ENCODE measurements around the gene ZNHIT6. TPM values are rescaled to one million over a fixed set of nuclear protein-coding genes. Genes with fewer than 3 reads are reported as not detected.
A peak's percentile ranks its signal among the peaks of the same experiment; 100 is the strongest.

Gene ZNHIT6
- total RNA-seq (2014; rRNA removed; shearing (Covaris generic)) = 14.5 and 18.5 TPM in 2 replicates
- 20.4 and 24.5 TPM in 2 replicates for total RNA-seq (2022)
- Bru-seq, nascent RNA = percentile 87 among the genes with signal in this experiment
- BruChase-seq, experiment 1, labeled RNA remaining after a 6-hour chase = percentile 81 among the genes with signal in this experiment
- BruChase-seq, experiment 2, labeled RNA remaining after a 2-hour chase = percentile 84 among the genes with signal in this experiment
- long read RNA-seq, transcript ZNHIT6-201 (10 exons, 2,797 nt) = major isoform, 16 of 27 reads
- long read RNA-seq, partial matches to known transcripts = 2 of 27 reads
- long read RNA-seq, other reads (novel, unspliced or antisense) = 9 of 27 reads

GRCh38 chr1:85707990-85708828 is at the start of gene ZNHIT6:
Gene ZNHIT6 (minus strand): TSS chr1:85708433. CDS start chr1:85708284, 149 bp downstream.
- BruUV-seq (replicated peaks) = TSS peak; percentile 91
- H3K27ac ChIP-seq (ENCODE audit: low read depth, low read length, poor library complexity, severe bottlenecking) = peak within 1 kb of the TSS; percentile 61
- DNase-seq (ENCODE audit: low spot score) = peak; percentile 96
- TF ChIP-seq CTCF (conservative IDR thresholded peaks at IDR 0.05; ENCODE audit: low read length) (peak; percentile 54), EZH2phosphoT487 (IDR thresholded peaks at IDR 0.05; ENCODE audit: borderline replicate concordance, low read depth, low read length) (no peak)
- no peaks in the 10 kb centered on the region for H3K9me2 ChIP-seq (ENCODE audit: insufficient read depth, low read length)
- POLR2A ChIA-PET = interaction anchor here (0.5 to 1.7 kb wide), 16 partner anchors 8 to 1623 kb away, joined by 3 to 11 read pairs (median 4); partner anchors contain the start of gene BCL10
- H3K4me2 ChIP-seq (ENCODE audit: low read length) = peak within 1 kb of the TSS; percentile 94
- peaks cover 50% of the 10 kb centered on the region for H3K79me2 ChIP-seq (ENCODE audit: insufficient read depth, low read depth, low read length)
- peak within 1 kb of the TSS; percentile 100 for H2AFZ ChIP-seq (ENCODE audit: low read length)
- H3K36me3 ChIP-seq (ENCODE audit: insufficient read depth, low read length) = peaks cover 35% of the 10 kb centered on the region
- peaks cover 11% of the 10 kb centered on the region; the same call in 1 of the 2 replicates for H4K20me1 ChIP-seq (ENCODE audit: insufficient read depth, low read length)
- peak within 1 kb of the TSS; percentile 92 for H3K4me3 ChIP-seq (ENCODE audit: low read depth, low read length, poor library complexity, severe bottlenecking)
- H3K9me3 ChIP-seq (ENCODE audit: low read length) = 0 out of 2 replicates have a peak, but pooled peaks cover 4% of the 10 kb centered on the region
- peaks cover 23% of the 10 kb centered on the region for H3K4me1 ChIP-seq (ENCODE audit: insufficient read depth, low read length, poor library complexity, severe bottlenecking)
- intact Hi-C loops (cut with micrococcal nuclease; ENCODE audit: unreplicated experiment) = loop anchor here (10.0 kb wide), 1 partner anchor 403 kb away; no protein-coding TSS in a partner anchor
- CTCF ChIA-PET (ENCODE audit: unreplicated experiment) = interaction anchor here (1.2 kb wide), 1 partner anchor 13 kb away, joined by 5 read pairs; no protein-coding TSS in a partner anchor

GRCh38 chr1:85756864-85757263 is 48.6 kb upstream of the ZNHIT6 start:
- intact Hi-C loops (cut with micrococcal nuclease; ENCODE audit: unreplicated experiment) = no loop called here
- H2AFZ ChIP-seq (ENCODE audit: low read length) = no peak overlapping the region
- no peaks in the 10 kb centered on the region for H3K4me1 ChIP-seq (ENCODE audit: insufficient read depth, low read length, poor library complexity, severe bottlenecking)
- H3K9me3 ChIP-seq (ENCODE audit: low read length) = no peaks in the 10 kb centered on the region
- ChIA-PET CTCF (ENCODE audit: unreplicated experiment) (no interaction called here), POLR2A (no interaction called here)
- TF ChIP-seq CTCF (conservative IDR thresholded peaks at IDR 0.05; ENCODE audit: low read length) = no peak
- no peak for TF ChIP-seq EZH2phosphoT487 (IDR thresholded peaks at IDR 0.05; ENCODE audit: borderline replicate concordance, low read depth, low read length)
- H3K4me3 ChIP-seq (ENCODE audit: low read depth, low read length, poor library complexity, severe bottlenecking) = no peak overlapping the region
- H3K4me2 ChIP-seq (ENCODE audit: low read length) = no peak overlapping the region
- no TSS peak for BruUV-seq (replicated peaks)
- no peaks in the 10 kb centered on the region for H3K36me3 ChIP-seq (ENCODE audit: insufficient read depth, low read length)
- H4K20me1 ChIP-seq (ENCODE audit: insufficient read depth, low read length) = no peaks in the 10 kb centered on the region
- no peaks in the 10 kb centered on the region for H3K79me2 ChIP-seq (ENCODE audit: insufficient read depth, low read depth, low read length)
- no peak for DNase-seq (ENCODE audit: low spot score)
- H3K9me2 ChIP-seq (ENCODE audit: insufficient read depth, low read length) = no peaks in the 10 kb centered on the region
- no peak overlapping the region for H3K27ac ChIP-seq (ENCODE audit: low read depth, low read length, poor library complexity, severe bottlenecking)

Data from OCI-LY7 (cell line).